ENCODE data around the gene KRT35. TPM values are rescaled to one million over a fixed set of nuclear protein-coding genes. Genes with fewer than 3 reads are reported as not detected.

Gene KRT35
- total and polyA plus RNA-seq, 4 donors: not detected

DNA sequence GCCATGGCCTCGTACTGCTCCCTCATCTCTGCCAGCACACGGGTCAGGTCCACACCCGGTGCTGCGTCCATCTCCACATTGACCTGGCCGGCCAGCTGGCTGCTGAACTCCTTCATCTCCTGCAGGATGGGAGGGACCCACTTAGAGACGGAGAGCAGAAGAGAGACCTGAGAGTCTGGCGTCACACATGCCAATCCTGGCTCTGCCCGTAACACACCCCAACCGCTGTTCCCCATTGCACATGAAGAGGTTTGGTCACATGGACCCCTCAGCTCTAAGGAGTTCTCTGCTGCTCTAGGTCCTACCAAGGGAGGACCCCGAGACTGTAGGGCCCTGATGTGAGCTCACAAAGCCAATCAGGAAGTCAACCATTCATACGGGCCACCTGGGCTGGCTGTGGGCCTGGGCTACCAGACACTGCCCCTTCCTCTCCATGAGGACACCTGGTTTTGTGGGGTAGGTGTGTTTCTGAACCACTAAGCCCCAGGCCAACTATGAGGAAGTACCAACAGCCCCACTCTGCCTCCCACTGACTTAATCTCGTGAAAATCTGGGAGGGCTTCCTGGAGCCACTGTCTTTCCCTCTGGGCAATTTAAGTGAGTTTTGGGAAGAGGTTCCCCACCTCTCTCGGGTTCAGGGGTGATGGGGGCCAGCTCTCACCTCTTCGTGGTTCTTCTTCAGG lies 35.3 kb upstream of the KRT35 start:
- Histone ChIP-seq H3K9me3 (ENCODE audit: control insufficient read depth in 4 of 4, insufficient read depth in 3 of 4, low read length in 3 of 4) (peaks cover 0 to 2% (median 0%) of the 10 kb centered on the region in 4 donors), H3K27ac (ENCODE audit: low read depth in 1 of 2, low read length in 1 of 2) (no peak overlapping the region)
- 73 to 84% methylated on average over 14 of the region's 14 CpGs for WGBS, 2 donors

GRCh38 chr17:41513168-41513547 lies 32.2 kb upstream of the KRT35 start:
- ATAC-seq (ENCODE audit: insufficient read depth, low FRiP score) (no peak), DNase-seq (no peak)
- WGBS, 2 donors: 80 to 85% methylated on average over 5 of the region's 5 CpGs
- Histone ChIP-seq H3K4me3 (no peak overlapping the region), H3K27me3 (ENCODE audit: control insufficient read depth in 3 of 3, insufficient read depth in 3 of 3, low read length in 2 of 3) (no peaks in the 10 kb centered on the region), H3K9me3 (ENCODE audit: control insufficient read depth in 4 of 4, insufficient read depth in 3 of 4, low read length in 3 of 4) (peaks cover 0 to 2% (median 0%) of the 10 kb centered on the region in 4 donors), H3K9ac (ENCODE audit: insufficient read depth in 1 of 2, low read length in 2 of 2) (no peak overlapping the region), H3K36me3 (ENCODE audit: control insufficient read depth in 4 of 4, insufficient read depth in 4 of 4, low read length in 4 of 4) (no peaks in the 10 kb centered on the region), H3K27ac (ENCODE audit: low read depth in 1 of 2, low read length in 1 of 2) (no peak overlapping the region), H3K4me1 (ENCODE audit: control insufficient read depth in 5 of 5, insufficient read depth in 5 of 5, low read length in 5 of 5) (peaks cover 0 to 12% (median 0%) of the 10 kb centered on the region in 5 donors)
- TF ChIP-seq CTCF (IDR thresholded peaks at IDR 0.05; ENCODE audit: control extremely low read depth, extremely low read depth): no peak

More for the DNA sequence above, 35.3 kb upstream of the KRT35 start:
- DNase-seq (no peak), ATAC-seq (ENCODE audit: insufficient read depth, low FRiP score) (no peak)
- no peaks in the 10 kb centered on the region for H3K36me3 ChIP-seq (ENCODE audit: control insufficient read depth in 4 of 4, insufficient read depth in 4 of 4, low read length in 4 of 4)
- H3K4me1 ChIP-seq (ENCODE audit: control insufficient read depth in 5 of 5, insufficient read depth in 5 of 5, low read length in 5 of 5): peaks cover 0 to 19% (median 0%) of the 10 kb centered on the region in 5 donors
- no peak overlapping the region for H3K9ac ChIP-seq (ENCODE audit: insufficient read depth in 1 of 2, low read length in 2 of 2)
- TF ChIP-seq CTCF (IDR thresholded peaks at IDR 0.05; ENCODE audit: control extremely low read depth, extremely low read depth): no peak
- H3K27me3 ChIP-seq (ENCODE audit: control insufficient read depth in 3 of 3, insufficient read depth in 3 of 3, low read length in 2 of 3): no peaks in the 10 kb centered on the region
- H3K4me3 ChIP-seq: no peak overlapping the region

DNA sequence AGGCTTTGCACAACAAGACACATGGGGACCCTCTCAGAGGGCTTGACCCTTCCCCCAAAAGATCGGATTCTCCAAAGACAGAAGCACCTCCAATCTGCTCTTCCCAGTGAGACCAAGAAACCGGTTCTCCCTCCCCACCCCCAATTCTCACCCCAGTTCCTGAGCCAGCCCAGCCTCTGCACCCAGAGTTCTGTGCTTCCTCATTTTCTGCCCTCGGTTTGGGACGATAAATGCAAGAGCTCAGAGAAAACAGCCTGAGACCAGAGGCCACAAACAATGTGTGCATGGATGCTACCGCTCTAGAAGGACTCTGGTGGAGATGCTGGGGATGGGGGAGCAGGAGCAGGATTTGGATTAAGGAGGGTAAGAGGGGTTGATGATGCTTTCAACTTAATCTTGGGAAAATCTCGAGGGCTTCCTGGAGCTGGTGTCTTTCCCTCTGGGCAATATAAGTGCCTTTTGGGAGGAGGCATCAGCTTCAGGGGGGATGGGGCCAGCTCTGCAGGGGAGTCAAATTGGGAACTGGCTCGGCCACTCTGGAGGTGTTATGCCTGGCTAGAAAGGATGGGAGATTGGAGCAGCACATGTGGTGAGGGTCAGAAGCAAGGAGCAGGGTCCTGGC lies 31.7 kb upstream of the KRT35 start:
- no peak for DNase-seq
- Histone ChIP-seq H3K27me3 (ENCODE audit: control insufficient read depth in 3 of 3, insufficient read depth in 3 of 3, low read length in 2 of 3) (no peaks in the 10 kb centered on the region), H3K4me3 (no peak overlapping the region), H3K9me3 (ENCODE audit: control insufficient read depth in 4 of 4, insufficient read depth in 3 of 4, low read length in 3 of 4) (peaks cover 0 to 2% (median 0%) of the 10 kb centered on the region in 4 donors), H3K9ac (ENCODE audit: insufficient read depth in 1 of 2, low read length in 2 of 2) (no peak overlapping the region), H3K4me1 (ENCODE audit: control insufficient read depth in 5 of 5, insufficient read depth in 5 of 5, low read length in 5 of 5) (peaks cover 0 to 12% (median 0%) of the 10 kb centered on the region in 5 donors), H3K36me3 (ENCODE audit: control insufficient read depth in 4 of 4, insufficient read depth in 4 of 4, low read length in 4 of 4) (no peaks in the 10 kb centered on the region), H3K27ac (ENCODE audit: low read depth in 1 of 2, low read length in 1 of 2) (no peak overlapping the region)
- 36 to 51% methylated on average over 7 of the region's 7 CpGs for WGBS, 2 donors
- no peak for ATAC-seq (ENCODE audit: insufficient read depth, low FRiP score)
- TF ChIP-seq CTCF (IDR thresholded peaks at IDR 0.05; ENCODE audit: control extremely low read depth, extremely low read depth): no peak

Measured in lung (tissue), 12 donors.